ENCODE measurements around the gene SNRNP48. TPM values are rescaled to one million over a fixed set of nuclear protein-coding genes. Genes with fewer than 3 reads are reported as not detected.

Gene SNRNP48
- total RNA-seq, 1 donor from 2014 or later = 13.1 TPM

GRCh38 chr6:7658543-7658942 is 68.5 kb downstream of the SNRNP48 start:
- Mint-ChIP-seq H3K4me1 (ENCODE audit: low read depth, unreplicated experiment) (no peaks in the 10 kb centered on the region), H3K27me3 (ENCODE audit: low read depth, unreplicated experiment) (peaks cover 45% of the 10 kb centered on the region), H3K27ac (ENCODE audit: unreplicated experiment) (peak overlapping the region; percentile 53)

GRCh38 chr6:7661364-7661763 is 71.4 kb downstream of the SNRNP48 start:
- Histone ChIP-seq H4K20me1 (ENCODE audit: insufficient read depth, low read length) (no peaks in the 10 kb centered on the region), H3K9ac (ENCODE audit: low read length) (no peak overlapping the region), H3K36me3 (ENCODE audit: insufficient read depth, low read length) (no peaks in the 10 kb centered on the region), H3K9me3 (ENCODE audit: insufficient read depth, low read depth, low read length) (no peaks in the 10 kb centered on the region), H3K27ac (ENCODE audit: low read depth, low read length) (no peak overlapping the region), H3K4me3 (ENCODE audit: insufficient read depth, low read depth, low read length) (no peak overlapping the region), H3K4me1 (ENCODE audit: insufficient read depth, low read length) (no peaks in the 10 kb centered on the region), H3K27me3 (ENCODE audit: insufficient read depth, low read length) (peaks cover 3% of the 10 kb centered on the region), H3K79me2 (ENCODE audit: insufficient read depth, low read length) (no peaks in the 10 kb centered on the region), H2AFZ (ENCODE audit: low read depth, low read length) (no peak overlapping the region), H3K4me2 (ENCODE audit: low read length) (no peak overlapping the region)
- H3K36me3 Mint-ChIP-seq (ENCODE audit: low read depth, unreplicated experiment) = no peaks in the 10 kb centered on the region
- FAIRE-seq = no peak
- no peak overlapping the region for H3K27ac Mint-ChIP-seq (ENCODE audit: unreplicated experiment)
- H3K9me3 Mint-ChIP-seq (ENCODE audit: unreplicated experiment) = peaks cover 2% of the 10 kb centered on the region
- DNase-seq (ENCODE audit: low read depth) = no peak
- peaks cover 45% of the 10 kb centered on the region for H3K27me3 Mint-ChIP-seq (ENCODE audit: low read depth, unreplicated experiment)
- TF ChIP-seq CTCF (IDR thresholded peaks at IDR 0.05; ENCODE audit: insufficient read depth, low read depth, low read length) (no peak), EZH2 (IDR thresholded peaks at IDR 0.05; ENCODE audit: insufficient read depth, low read length) (no peak)
- H3K4me3 Mint-ChIP-seq (ENCODE audit: unreplicated experiment) = no peak overlapping the region
- H3K4me1 Mint-ChIP-seq (ENCODE audit: low read depth, unreplicated experiment) = no peaks in the 10 kb centered on the region

More at GRCh38 chr6:7658543-7658942, 68.5 kb downstream of the SNRNP48 start:
- DNase-seq (ENCODE audit: low read depth) (no peak), FAIRE-seq (no peak)
- TF ChIP-seq EZH2 (IDR thresholded peaks at IDR 0.05; ENCODE audit: insufficient read depth, low read length) = no peak
- no peak for TF ChIP-seq CTCF (IDR thresholded peaks at IDR 0.05; ENCODE audit: insufficient read depth, low read depth, low read length)
- Histone ChIP-seq H3K9ac (ENCODE audit: low read length) (no peak overlapping the region), H3K4me1 (ENCODE audit: insufficient read depth, low read length) (no peaks in the 10 kb centered on the region), H3K4me3 (ENCODE audit: insufficient read depth, low read depth, low read length) (no peak overlapping the region), H3K27me3 (ENCODE audit: insufficient read depth, low read length) (peaks cover 3% of the 10 kb centered on the region), H3K36me3 (ENCODE audit: insufficient read depth, low read length) (no peaks in the 10 kb centered on the region), H2AFZ (ENCODE audit: low read depth, low read length) (no peak overlapping the region), H3K79me2 (ENCODE audit: insufficient read depth, low read length) (no peaks in the 10 kb centered on the region), H3K9me3 (ENCODE audit: insufficient read depth, low read depth, low read length) (no peaks in the 10 kb centered on the region), H3K4me2 (ENCODE audit: low read length) (no peak overlapping the region), H4K20me1 (ENCODE audit: insufficient read depth, low read length) (no peaks in the 10 kb centered on the region), H3K27ac (ENCODE audit: low read depth, low read length) (no peak overlapping the region)
- peaks cover 5% of the 10 kb centered on the region for H3K9me3 Mint-ChIP-seq (ENCODE audit: unreplicated experiment)
- no peak overlapping the region for H3K4me3 Mint-ChIP-seq (ENCODE audit: unreplicated experiment)
- no peaks in the 10 kb centered on the region for H3K36me3 Mint-ChIP-seq (ENCODE audit: low read depth, unreplicated experiment)

Other genes starting within 250 kb of the SNRNP48 start
- gene CAGE1, start 200.5 kb upstream of the SNRNP48 start, total RNA-seq = 0.10 and 0.30 TPM in 2 replicates
- gene RIOK1, start 200.4 kb upstream of the SNRNP48 start, total RNA-seq = 16.7 and 18.3 TPM in 2 replicates
- gene DSP, start 48.5 kb upstream of the SNRNP48 start, total RNA-seq = 468 and 555 TPM in 2 replicates
- gene BMP6, start 135.9 kb downstream of the SNRNP48 start, total RNA-seq = 2.2 and 2.8 TPM in 2 replicates